ENCODE measurements around the gene CIDEB. TPM values are rescaled to one million over a fixed set of nuclear protein-coding genes. Genes with fewer than 3 reads are reported as not detected.
A peak's percentile ranks its signal among the peaks of the same experiment; 100 is the strongest.
"Not testable (repeated sequence)": the region's sequence is repeated elsewhere in the genome, so short reads cannot be mapped to it uniquely, and the experiment has no call there.

CIDEB gene
- 0.36 TPM for polyA plus RNA-seq (2013, experiment 1 of 2; ENCODE audit: insufficient read length)
- polyA plus RNA-seq (2013, experiment 2 of 2; ENCODE audit: insufficient read length) = not detected

- DNase-seq = peak; percentile 63
These were observed at the start of gene CIDEB for GRCh38 chr14:24307575-24308341. TSS of gene CIDEB (minus strand) at chr14:24307977. CDS start at chr14:24307858, 119 bp downstream.

- DNase-seq = no peak
These were observed 48.4 kb upstream of the CIDEB start for GRCh38 chr14:24356208-24356607.

DNA sequence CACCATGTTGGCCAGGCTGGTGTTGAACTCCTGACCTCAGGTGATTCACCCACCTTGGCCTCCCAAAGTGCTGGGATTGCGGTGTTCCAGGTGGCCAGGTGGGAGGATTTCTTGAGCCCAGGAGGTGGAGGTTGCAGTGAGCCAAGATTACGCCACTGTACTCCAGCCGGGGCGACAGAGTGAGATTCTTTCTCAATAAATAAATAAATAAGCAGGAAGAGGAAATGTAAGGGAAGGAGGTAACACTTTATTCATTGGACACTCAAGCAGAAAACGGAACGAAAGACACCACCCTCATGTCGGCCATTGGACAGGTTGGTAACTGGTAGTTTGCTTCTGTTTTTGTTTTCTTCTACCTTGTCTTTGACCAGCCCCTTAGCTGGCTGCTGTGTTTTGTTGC is 47.2 kb upstream of the CIDEB start:
- no peak for DNase-seq

DNA sequence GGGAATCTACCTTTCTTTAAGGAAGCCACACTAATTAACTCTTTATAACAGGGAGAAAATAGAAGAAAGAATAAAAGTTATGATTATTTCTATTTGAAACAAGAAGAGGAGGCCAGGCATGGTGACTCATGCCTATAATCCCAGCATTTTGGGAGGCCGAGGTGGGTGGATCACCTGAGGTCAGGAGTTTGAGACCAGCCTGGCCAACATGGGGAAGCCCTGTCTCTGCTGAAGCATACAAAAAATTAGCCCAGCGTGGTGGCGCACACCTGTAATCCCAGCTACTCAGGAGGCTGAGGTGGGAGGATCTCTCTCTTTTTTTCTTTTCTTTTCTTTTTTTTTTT is 46.7 kb upstream of the CIDEB start:
- not testable (repeated sequence) for DNase-seq

GRCh38 chr14:24353559-24354481 is 46.0 kb upstream of the CIDEB start:
- peak; percentile 56 for DNase-seq

DNA sequence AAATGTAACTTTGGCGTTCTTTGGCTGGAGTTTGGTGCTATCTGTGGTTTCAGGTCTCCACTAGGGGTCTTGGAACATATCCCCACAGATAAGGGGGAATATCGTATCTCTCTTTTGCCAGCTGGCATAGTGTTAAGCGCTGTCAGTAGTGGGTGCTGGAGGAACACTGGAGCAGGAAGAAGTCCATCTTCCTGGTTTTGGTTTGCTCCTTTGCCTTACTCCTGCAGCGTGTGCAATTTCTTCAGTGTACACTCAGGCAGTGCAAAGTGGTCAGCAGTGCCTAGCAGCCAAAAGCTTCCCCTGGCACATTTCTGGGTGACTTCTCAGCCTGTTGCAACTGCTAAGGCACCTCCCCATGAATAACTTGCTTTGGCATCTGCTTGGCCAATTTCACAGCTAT is 43.7 kb upstream of the CIDEB start:
- DNase-seq = peak; percentile 39

DNA sequence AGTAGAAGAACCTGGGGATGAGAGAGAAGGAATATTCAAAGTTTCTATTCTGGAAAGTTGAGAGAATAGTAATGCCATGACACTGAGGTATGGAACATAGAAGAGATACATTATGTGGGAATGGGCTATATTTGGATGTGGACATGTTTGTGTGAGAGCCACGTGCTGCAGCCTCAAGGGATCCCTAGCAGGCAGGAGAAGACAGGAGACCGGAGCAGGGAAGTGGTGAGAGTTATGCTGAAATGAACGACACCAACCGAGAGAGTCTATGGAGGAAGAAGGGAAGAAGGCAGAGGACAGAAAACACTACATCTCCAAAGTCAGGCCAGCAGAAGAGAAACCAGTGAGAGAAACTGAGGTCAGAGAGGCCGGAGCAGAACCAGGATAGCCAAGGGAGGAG is 42.0 kb upstream of the CIDEB start:
- no peak for DNase-seq

DNA sequence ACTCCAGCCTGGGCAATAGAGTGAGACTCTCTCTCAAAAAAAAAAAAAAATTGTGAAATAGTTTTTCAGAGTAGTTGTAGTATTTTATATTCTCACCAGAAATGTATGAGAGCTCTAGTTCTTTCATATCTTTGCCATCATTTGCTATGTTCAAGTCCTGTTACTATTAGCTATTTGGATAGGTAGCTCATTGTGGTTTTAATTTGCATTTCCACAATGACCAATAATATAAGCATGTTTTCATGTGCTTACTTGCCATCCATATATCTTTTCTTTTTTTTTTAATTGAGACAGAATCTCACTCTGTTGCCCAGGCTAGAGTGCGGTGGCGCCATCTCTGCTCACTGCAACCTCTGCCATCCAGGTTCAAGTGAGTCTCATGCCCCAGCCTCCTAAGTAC is 40.4 kb upstream of the CIDEB start:
- no peak for DNase-seq

- no peak for DNase-seq
These were observed 39.4 kb upstream of the CIDEB start for GRCh38 chr14:24347134-24347533.

DNA sequence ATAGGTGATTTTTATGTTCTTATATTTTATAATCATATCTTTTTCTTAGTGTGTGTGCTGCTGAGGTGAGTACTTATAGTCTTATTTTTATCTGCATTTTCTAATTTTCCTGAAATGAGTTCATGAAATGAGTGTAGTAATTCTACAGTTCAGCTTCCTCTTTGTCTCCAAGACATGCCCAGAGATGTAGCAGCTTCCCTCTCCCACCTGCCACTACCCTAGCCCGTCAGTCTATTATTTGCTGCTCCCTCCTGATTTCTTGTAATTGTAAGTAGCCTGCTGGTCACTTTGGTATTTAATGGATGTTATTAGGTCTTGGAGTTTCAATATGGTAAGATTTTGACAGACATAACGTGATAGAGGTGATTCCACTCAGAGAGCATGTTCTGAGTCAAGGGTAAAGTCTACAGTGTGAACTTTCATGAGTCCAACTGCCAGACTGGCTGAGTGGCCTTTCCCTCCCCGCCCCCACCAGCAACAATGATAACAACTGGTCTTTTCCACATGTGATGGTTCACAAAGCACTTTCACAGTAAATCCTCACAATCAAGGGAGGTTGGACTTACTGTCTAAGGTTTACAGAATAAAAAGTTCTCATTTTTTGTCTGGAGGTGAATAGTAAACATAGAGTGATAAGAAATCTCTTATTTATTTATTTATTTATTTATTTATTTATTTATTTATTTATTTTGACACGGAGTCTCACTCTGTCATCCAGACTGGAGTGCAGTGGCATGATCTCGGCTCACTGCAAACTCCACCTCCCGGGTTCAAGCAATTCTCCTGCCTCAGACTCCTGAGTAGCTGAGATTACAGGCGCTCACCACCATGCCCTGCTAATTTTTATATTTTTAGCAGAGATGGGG is 36.3 kb upstream of the CIDEB start:
- no peak for DNase-seq

DNA sequence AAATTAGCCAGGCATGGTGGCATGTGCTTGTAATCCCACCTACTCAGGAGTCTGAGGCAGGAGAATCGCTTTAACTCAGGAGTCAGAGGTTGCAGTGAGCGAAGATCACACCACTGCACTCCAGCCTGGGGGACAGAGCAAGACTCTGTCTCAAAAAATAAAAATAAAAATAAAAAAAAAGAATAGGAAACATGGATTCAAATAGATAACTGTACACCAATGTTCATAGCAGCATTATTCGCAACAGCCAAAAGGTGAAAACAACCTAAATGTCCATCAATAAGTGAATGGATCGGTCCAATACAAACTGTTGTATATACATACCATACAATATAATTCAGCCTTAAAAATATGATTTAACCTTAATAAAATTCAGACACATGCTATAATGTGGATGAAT is 35.1 kb upstream of the CIDEB start:
- no peak for DNase-seq

DNA sequence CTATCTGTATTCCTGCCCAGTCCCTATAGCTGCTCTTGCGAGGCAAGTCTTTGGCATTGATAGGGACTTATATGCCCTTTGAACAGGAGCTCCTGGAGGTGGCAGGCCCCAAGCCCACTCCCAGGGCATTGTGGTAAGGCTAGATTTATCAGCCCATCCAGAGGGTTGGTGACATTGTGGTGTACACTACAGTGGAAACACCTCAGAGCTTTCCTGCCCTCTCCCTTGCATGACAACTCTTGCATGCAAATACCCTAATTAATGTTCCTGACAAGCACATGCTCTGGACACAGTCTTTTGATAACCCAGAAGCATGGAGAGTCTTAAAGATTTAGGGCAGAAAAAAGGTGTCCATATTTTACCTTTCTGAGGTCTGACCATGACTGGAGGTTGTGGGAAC is 32.8 kb upstream of the CIDEB start:
- DNase-seq = no peak

DNA sequence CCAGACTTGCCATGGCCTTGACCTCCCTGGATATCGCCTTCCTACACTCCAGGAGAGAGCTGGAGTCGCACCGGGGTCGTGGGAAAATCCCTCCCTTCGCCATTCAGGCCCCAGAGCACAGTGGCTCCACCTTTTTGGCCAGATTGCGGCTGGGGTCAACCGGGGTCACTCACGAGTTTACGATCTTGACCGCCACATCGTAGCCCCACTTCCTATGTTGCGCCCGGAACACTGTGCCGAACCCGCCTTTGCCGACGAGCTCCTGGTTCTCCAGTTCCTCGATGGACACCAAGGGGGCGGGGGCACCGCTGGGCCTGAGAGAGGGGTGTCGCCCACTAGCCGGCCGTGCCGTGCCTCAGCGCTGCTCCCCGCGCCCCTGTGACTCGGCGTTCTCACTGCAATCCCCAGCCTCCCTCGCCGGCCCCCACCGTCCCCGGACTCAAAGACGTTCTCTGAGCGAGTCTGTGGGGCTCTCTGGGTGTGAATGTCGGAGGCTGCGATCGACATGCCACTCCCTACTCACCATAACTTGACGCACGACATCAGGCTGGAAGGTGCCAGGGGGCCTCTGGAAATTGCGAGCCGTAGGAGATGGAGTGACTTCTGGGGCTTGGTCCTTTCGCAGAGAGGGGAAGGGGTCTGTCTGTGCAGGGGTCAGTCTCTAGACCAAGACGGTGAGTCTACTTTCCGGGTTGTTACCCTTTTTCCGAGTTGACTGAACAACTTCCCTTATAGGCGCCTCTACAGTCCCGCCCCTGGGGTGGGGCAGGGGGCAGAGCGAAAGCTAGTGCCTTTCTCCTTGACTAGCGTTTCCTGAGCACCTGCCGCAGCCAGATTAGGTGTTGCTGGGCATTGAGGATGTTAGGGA is 31.7 kb upstream of the CIDEB start, which contains the start of gene RIPK3:
Gene RIPK3, minus strand, starts transcription at position 708 of the 868 bp plus-strand sequence. Its CDS starts 165 bp downstream, at position 543.
- DNase-seq = no peak

- DNase-seq = no peak
These were observed 31.1 kb upstream of the CIDEB start for GRCh38 chr14:24338843-24339242.

- DNase-seq = no peak
These were observed 30.0 kb upstream of the CIDEB start for GRCh38 chr14:24337824-24338175.

- DNase-seq = no peak
These were observed 29.5 kb upstream of the CIDEB start for GRCh38 chr14:24337144-24337823.

GRCh38 chr14:24335461-24336171 is 27.8 kb upstream of the CIDEB start:
- peak; percentile 30 for DNase-seq

GRCh38 chr14:24334431-24335291 is 26.9 kb upstream of the CIDEB start, which contains the start of gene ADCY4:
TSS of gene ADCY4 (minus strand) at chr14:24335071. CDS start at chr14:24334652, 419 bp downstream.
- no peak for DNase-seq
